IgD-negative memory B cell (primary cell): ENCODE measurements around the gene DDB1. TPM values are rescaled to one million over a fixed set of nuclear protein-coding genes. Genes with fewer than 3 reads are reported as not detected.
"Not testable (repeated sequence)": the region's sequence is repeated elsewhere in the genome, so short reads cannot be mapped to it uniquely, and the experiment has no call there.

Experiments
- H3K27ac Mint-ChIP-seq, 3 donors: one replicate each; pipeline ENCODE4 v1.8.0; 2020 to 2022; ENCODE audit warnings: mild to moderate bottlenecking in 3 of 3, mixed read lengths in 3 of 3, moderate library complexity in 1 of 3
- H3K27me3 Mint-ChIP-seq: one replicate; pipeline ENCODE4 v1.8.0; 2021; ENCODE audit warnings: mixed read lengths
- H3K36me3 Mint-ChIP-seq: one replicate; pipeline ENCODE4 v1.8.0; 2020; ENCODE audit warnings: mild to moderate bottlenecking, mixed read lengths
- H3K4me1 Mint-ChIP-seq, 3 donors: one replicate each; pipeline ENCODE4 v1.8.0; 2020 to 2022; ENCODE audit warnings: mixed read lengths in 3 of 3, mild to moderate bottlenecking in 1 of 3
- H3K4me3 Mint-ChIP-seq, 4 donors: one replicate each; pipeline ENCODE4 v1.8.0; 2020 to 2022; ENCODE audit warnings: mild to moderate bottlenecking in 4 of 4, mixed read lengths in 4 of 4, moderate library complexity in 3 of 4
- H3K9me3 Mint-ChIP-seq, 3 donors: one replicate each; pipeline ENCODE4 v1.8.0; 2020 to 2021; ENCODE audit warnings: mixed read lengths in 3 of 3, mild to moderate bottlenecking in 1 of 3
- polyA plus RNA-seq: library from polyadenylated mRNA; unstranded; fragments of 300-500 nt; fragmentation: Illumina TruSeq; gene quantifications from one replicate; pipeline ENCODE4 v1.2.3, GENCODE V29; 2021

The DDB1 gene
- polyA plus RNA-seq, 1 donor from 2014 or later: 81.7 TPM

DNA sequence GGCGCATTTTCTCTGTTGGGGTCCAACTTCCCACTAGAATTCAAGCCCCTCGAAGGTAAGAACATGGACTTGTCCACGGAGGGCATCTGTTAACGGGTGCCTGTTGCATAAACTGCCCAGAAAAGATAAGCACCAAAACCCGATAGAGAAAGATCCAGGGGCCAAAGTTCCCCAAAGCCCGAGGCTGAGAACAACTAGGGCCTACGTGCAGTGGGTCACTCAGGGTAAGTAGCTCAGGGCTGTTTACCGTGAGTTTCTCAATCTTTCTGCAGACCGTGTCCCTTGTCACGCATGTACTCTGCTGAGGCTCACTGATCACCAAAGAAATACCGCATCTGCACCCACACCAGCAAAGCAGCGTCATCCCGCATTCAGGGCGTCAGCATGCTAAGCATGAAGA lies 67.5 kb downstream of the DDB1 start:
- Mint-ChIP-seq H3K36me3 (no peaks in the 10 kb centered on the region), H3K4me1 (peaks cover 0 to 2% (median 0%) of the 10 kb centered on the region in 3 donors), H3K27me3 (no peaks in the 10 kb centered on the region), H3K4me3 (no peak overlapping the region), H3K9me3 (no peaks in the 10 kb centered on the region), H3K27ac (no peak overlapping the region)

DNA sequence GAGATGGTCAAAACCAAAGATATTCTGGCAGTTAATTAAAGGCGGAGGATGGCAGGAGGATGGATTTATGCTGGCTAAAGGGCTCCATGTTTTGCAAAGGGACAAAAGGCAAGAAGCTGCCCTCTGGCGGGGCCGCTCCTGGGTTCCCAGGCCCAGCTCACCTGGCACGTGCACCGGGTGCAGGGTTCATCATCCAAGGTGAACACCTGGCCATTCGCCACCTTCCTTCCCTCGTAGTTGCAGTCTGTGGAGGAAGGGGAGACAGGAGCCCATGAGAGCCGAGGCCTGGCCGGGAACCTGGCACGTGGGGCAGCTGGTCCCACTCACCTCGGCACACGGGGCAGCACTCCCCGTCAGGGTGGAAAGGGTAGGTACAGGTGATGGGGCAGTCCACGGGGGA lies 68.1 kb downstream of the DDB1 start:
- no peaks in the 10 kb centered on the region for H3K36me3 Mint-ChIP-seq
- H3K27me3 Mint-ChIP-seq: no peaks in the 10 kb centered on the region
- peaks cover 0 to 2% (median 0%) of the 10 kb centered on the region in 3 donors for H3K4me1 Mint-ChIP-seq
- H3K4me3 Mint-ChIP-seq: no peak overlapping the region
- H3K9me3 Mint-ChIP-seq: no peaks in the 10 kb centered on the region
- H3K27ac Mint-ChIP-seq: no peak overlapping the region

DNA sequence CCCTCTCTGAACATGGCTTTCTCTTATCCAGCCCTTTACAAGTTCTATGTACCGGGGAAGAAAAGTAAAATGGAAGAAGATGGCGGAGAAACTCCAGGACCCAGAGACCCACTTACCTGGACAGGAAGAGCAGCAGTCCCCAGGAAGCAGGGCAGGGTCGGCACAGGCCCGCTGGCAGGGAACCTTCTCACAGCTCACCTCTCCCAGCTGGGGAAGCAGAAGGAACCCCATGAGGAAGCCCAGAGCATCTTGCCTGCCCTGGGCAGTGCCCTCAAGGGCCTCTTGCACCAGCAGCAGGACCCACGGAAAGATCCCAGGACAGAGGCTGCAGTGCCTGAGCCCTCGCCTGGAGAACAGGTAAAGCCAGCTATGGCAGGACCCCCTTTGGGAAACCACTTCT lies 68.5 kb downstream of the DDB1 start:
- Mint-ChIP-seq H3K4me1 (peaks cover 0 to 2% (median 0%) of the 10 kb centered on the region in 3 donors), H3K27ac (no peak overlapping the region), H3K36me3 (no peaks in the 10 kb centered on the region), H3K9me3 (no peaks in the 10 kb centered on the region), H3K27me3 (no peaks in the 10 kb centered on the region), H3K4me3 (no peak overlapping the region)

DNA sequence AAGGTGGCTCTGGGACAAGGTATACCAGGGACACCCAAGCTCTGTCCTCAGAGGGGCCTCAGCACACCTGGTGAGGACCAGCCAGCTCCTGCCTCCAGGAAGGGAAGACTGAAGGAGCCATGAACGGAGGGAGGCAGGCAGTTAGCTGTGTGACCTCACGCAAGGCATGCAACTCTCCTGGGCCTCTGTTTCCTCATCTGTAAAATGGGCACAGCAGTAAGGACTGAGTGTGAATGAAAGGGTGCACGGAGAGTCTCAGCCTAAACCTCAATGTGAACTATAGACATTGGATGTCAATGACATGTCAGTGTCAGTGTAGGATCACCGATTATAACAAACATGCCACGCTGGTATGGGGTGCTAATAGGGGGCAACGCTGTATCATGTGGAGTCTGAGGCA lies 73.5 kb downstream of the DDB1 start:
- Mint-ChIP-seq H3K27me3 (no peaks in the 10 kb centered on the region), H3K9me3 (no peaks in the 10 kb centered on the region), H3K36me3 (no peaks in the 10 kb centered on the region), H3K4me3 (no peak overlapping the region), H3K27ac (no peak overlapping the region), H3K4me1 (no peaks in the 10 kb centered on the region)

DNA sequence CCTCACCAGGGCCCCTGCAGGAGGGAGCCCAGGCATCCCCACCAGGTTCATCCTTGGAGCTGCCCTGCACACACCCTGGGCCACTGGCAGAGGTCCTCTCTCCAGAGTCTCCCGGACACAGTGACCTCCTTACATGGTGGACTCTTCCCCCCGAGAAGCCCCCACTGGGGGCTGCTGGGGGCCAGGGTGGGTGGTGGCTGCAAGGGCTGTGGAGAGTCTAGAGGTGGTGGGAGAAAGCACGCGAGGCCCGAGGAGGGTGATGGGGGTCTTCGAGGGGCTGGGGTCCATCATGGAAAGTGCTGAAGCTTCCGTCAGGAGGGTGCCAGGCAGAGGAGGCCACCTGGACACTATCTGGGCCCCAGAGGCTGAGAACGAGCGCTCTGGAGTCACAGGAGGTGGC lies 74.4 kb downstream of the DDB1 start:
- H3K4me3 Mint-ChIP-seq: no peak overlapping the region
- no peaks in the 10 kb centered on the region for H3K9me3 Mint-ChIP-seq
- no peaks in the 10 kb centered on the region for H3K4me1 Mint-ChIP-seq
- no peak overlapping the region for H3K27ac Mint-ChIP-seq
- H3K27me3 Mint-ChIP-seq: no peaks in the 10 kb centered on the region
- H3K36me3 Mint-ChIP-seq: no peaks in the 10 kb centered on the region

DNA sequence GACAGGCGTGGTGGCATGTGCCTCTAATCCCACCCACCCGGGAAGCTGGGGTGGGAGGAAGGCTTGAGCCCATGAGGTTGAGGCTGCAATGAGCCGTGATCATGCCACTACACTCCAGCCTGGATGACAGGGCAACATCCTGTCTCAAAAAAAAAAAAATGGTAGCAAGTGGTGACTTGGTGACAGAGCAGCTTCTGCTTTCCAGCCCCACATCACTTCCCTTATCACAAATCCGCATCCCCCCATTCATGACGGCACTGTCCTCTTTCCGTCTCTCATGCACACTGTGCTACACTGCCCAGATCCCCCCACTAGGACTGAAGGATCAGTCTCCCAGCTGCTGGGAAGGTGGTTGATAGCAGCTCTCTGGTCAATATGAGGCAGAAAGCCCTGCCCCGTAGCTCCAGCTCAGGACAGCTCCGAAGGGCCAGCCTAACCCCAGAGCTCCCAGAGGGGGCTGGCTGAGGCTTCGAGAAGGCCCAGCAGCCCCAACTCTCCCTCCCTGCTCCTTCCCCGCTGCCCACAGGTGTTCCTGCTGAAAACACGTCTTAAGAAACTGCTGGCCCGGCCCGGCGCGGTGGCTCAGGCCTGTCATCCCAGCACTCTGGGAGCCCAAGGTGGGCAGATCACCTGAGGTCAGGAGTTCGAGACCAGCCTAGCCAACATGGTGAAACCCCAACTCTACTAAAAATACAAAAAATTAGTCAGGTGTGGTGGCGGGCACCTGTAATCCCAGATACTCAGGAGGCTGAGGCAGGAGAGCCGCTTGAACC lies 76.0 kb downstream of the DDB1 start:
- Mint-ChIP-seq H3K9me3 (no peaks in the 10 kb centered on the region), H3K4me3 (no peak overlapping the region), H3K27ac (no peak overlapping the region), H3K4me1 (no peaks in the 10 kb centered on the region), H3K27me3 (no peaks in the 10 kb centered on the region), H3K36me3 (no peaks in the 10 kb centered on the region)

DNA sequence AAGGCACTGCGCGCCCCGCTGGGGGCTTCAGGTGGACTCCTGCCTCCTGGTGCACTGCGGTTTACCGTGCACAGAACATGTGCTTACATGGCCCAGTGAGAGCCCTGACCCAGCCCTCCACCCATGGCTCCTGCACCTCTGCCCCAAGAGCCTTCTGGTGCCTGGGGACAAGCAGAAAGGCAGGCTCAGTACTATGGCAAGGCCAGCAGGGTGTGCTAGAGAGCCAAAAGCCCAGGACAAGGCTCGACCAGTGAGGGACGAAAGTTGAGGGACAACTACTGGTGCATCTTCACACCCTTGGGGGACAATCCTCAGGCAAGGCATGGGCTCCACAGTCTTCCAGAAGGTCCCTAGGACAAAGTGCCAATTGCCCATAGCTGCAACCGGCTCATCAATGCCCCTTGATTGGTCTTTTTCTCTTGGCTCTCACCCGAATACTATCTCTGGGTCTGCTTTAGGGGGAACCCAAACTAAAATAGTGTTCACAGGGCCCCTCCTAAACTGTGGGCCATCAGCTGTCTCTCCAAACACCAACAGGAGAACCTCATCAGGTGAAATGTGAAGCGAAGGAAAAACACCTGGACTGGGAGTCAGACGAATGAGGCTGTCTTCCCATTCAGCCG lies 78.4 kb downstream of the DDB1 start:
- Mint-ChIP-seq H3K4me3 (no peak overlapping the region), H3K4me1 (no peaks in the 10 kb centered on the region), H3K36me3 (no peaks in the 10 kb centered on the region), H3K27ac (peak overlapping the region in 1 of 3 donors; percentile 69), H3K27me3 (peaks cover 3% of the 10 kb centered on the region), H3K9me3 (no peaks in the 10 kb centered on the region)

DNA sequence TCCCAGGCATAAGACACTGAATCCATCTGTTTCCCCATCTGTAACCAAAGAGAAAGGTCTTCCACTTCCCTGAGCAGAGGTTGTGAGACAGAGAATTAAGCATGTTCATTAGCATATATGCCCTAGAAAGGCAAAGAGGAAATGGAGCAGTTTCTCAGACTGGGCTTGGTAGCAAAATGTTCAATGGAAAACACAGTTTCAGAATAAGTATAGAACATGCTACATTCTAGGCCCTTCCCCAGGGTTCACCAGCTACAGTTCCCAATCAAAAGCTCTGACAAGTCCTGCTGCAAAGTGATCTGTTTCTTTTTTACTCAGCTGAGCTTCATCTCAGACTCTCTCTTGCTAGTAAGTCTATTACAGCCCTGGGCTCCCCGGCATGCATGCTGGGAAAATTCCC lies 80.6 kb downstream of the DDB1 start:
- H3K9me3 Mint-ChIP-seq, H3K36me3 Mint-ChIP-seq, H3K27me3 Mint-ChIP-seq, H3K4me1 Mint-ChIP-seq, H3K27ac Mint-ChIP-seq, H3K4me3 Mint-ChIP-seq: not testable (repeated sequence)

DNA sequence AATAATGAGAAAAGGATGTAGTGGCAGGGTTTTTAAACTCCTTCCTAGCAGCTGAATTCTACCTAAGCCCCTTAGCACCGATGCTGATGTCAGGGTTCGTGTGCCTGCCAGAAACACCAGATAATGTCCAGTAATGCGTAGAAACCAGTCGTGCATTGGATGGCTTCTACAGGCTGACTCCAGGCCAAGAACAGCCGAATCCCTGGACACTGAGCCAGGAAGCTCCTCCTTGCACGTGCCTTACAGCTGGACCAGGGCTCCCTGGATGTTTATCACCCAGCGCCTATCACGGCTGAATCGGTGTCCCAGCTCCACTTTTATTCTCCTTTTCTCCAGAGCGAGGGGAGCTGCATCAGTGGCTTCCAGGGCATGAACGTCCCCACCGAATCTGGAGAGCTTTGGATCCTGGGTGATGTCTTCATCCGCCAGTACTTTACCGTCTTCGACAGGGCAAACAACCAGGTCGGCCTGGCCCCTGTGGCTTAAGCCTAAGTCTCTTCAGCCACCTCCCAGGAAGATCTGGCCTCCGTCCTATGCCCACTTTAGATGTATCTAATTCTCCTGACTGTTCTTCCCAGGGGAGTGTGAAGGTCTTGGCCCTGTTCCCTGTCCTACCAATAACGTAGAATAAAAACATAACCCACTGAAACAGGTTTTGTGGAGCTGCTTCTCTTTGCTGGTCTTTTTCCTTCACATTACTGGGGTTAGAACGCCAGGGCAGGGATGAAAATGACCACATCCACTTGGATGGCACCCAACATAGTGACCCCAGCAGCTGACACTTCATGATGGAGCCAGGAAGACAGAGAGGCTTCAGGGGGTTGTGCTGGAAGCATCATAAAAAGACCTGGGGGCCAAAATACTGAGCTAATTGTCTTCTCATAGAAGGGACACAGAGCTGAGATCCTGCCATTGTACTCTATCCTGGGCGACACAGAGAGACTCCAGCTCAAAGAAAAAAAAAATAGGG lies 81.8 kb downstream of the DDB1 start:
- not testable (repeated sequence) for H3K36me3 Mint-ChIP-seq, H3K4me1 Mint-ChIP-seq, H3K4me3 Mint-ChIP-seq, H3K9me3 Mint-ChIP-seq, H3K27ac Mint-ChIP-seq, H3K27me3 Mint-ChIP-seq

Other genes starting within 250 kb of the DDB1 start
- 7.7 TPM for gene CD5, start 230.6 kb downstream of the DDB1 start, polyA plus RNA-seq
- 2.0 TPM for gene VPS37C, start 171.7 kb downstream of the DDB1 start, polyA plus RNA-seq
- gene PGA3, start 129.6 kb downstream of the DDB1 start, polyA plus RNA-seq: not detected
- not detected for gene PGA4, start 110.8 kb downstream of the DDB1 start, polyA plus RNA-seq
- not detected for gene PGA5, start 91.9 kb downstream of the DDB1 start, polyA plus RNA-seq
- 0.84 TPM for gene VWCE, start 37.8 kb downstream of the DDB1 start, polyA plus RNA-seq
- gene TKFC, start 123 bp upstream of the DDB1 start, polyA plus RNA-seq: 46.1 TPM
- gene CYB561A3, start 28.8 kb upstream of the DDB1 start, polyA plus RNA-seq: 594 TPM
- 44.1 TPM for gene TMEM138, start 29.3 kb upstream of the DDB1 start, polyA plus RNA-seq
- gene TMEM216, start 59.5 kb upstream of the DDB1 start, polyA plus RNA-seq: 67.0 TPM
- 26.9 TPM for gene CPSF7, start 96.9 kb upstream of the DDB1 start, polyA plus RNA-seq
- 86.0 TPM for gene SDHAF2, start 97.0 kb upstream of the DDB1 start, polyA plus RNA-seq
- not detected for gene LRRC10B, start 175.6 kb upstream of the DDB1 start, polyA plus RNA-seq
- gene SYT7, start 248.0 kb upstream of the DDB1 start, polyA plus RNA-seq: not detected